HEK293T (cell line): ENCODE results near the gene SWSAP1.
"Not testable (repeated sequence)": the region's sequence is repeated elsewhere in the genome, so short reads cannot be mapped to it uniquely, and the experiment has no call there.

Experiments used
- BHLHE40 ChIP-seq: fragments of 450-650 bp; IDR thresholded peaks from 2 replicates; pipeline ENCODE4 v1.6.1; 2016; ENCODE audit warnings: mild to moderate bottlenecking, moderate library complexity, borderline replicate concordance
- TARDBP ChIP-seq: fragments of 450-650 bp; IDR thresholded peaks from 2 replicates; pipeline ENCODE4 v1.6.1; 2016

DNA sequence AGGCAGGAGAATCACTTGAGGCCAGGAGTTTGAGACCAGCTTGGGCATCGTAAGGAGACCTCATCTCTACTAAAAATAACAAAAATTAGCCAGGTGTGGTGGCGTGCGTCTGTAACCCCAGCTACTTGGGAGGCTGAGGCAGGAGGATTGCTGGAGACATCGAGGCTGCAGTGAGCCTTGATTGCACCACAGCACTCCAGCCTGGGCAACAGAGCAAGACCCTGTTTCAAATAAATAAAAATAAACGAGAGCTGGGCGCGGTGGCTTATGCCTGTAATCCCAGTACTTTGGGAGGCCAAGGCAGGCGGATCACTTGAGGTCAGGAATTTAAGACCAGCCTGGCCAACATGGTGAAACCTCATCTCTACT is 34.4 kb upstream of the SWSAP1 start:
- TF ChIP-seq BHLHE40, TARDBP: not testable (repeated sequence)
